HG03280 (cell line): ENCODE measurements around the gene ELMOD1.

Source experiments
- ATAC-seq: cut with Tn5 transposase; IDR thresholded peaks from one replicate; pipeline ENCODE4 v1.9.1; 2021; ENCODE audit warnings: mild to moderate bottlenecking, moderate library complexity; ENCODE audit not compliant: unreplicated experiment

The ELMOD1 gene

GRCh38 chr11:107683061-107683460, 92.1 kb downstream of the ELMOD1 start:
- no peak for ATAC-seq

- ATAC-seq: no peak
Measured at GRCh38 chr11:107683807-107684206, 92.9 kb downstream of the ELMOD1 start.

GRCh38 chr11:107688322-107688918, 97.5 kb downstream of the ELMOD1 start:
- no peak for ATAC-seq

- no peak for ATAC-seq
Measured at GRCh38 chr11:107689317-107690202, 98.6 kb downstream of the ELMOD1 start.

- no peak for ATAC-seq
Measured at GRCh38 chr11:107691000-107691750, 100.2 kb downstream of the ELMOD1 start.

- ATAC-seq: no peak
Measured at GRCh38 chr11:107695446-107695845, 104.5 kb downstream of the ELMOD1 start.

- no peak for ATAC-seq
Measured at GRCh38 chr11:107696140-107696539, 105.2 kb downstream of the ELMOD1 start.

GRCh38 chr11:107697291-107697690, 106.3 kb downstream of the ELMOD1 start:
- ATAC-seq: no peak

- ATAC-seq: no peak
Measured at GRCh38 chr11:107699371-107700285, 108.7 kb downstream of the ELMOD1 start.

- ATAC-seq: no peak
Measured at GRCh38 chr11:107702109-107702660, 111.2 kb downstream of the ELMOD1 start.

- ATAC-seq: no peak
Measured at GRCh38 chr11:107702723-107703122, 111.8 kb downstream of the ELMOD1 start.

- no peak for ATAC-seq
Measured at GRCh38 chr11:107704451-107704850, 113.5 kb downstream of the ELMOD1 start.

GRCh38 chr11:107705027-107705426, 114.1 kb downstream of the ELMOD1 start:
- ATAC-seq: no peak

- ATAC-seq: no peak
Measured at GRCh38 chr11:107706531-107706930, 115.6 kb downstream of the ELMOD1 start.

- ATAC-seq: no peak
Measured at GRCh38 chr11:107707215-107707671, 116.3 kb downstream of the ELMOD1 start.

GRCh38 chr11:107707807-107708206, 116.9 kb downstream of the ELMOD1 start:
- no peak for ATAC-seq

GRCh38 chr11:107708792-107709191, 117.8 kb downstream of the ELMOD1 start:
- no peak for ATAC-seq

GRCh38 chr11:107710301-107710700, 119.4 kb downstream of the ELMOD1 start:
- ATAC-seq: no peak

- ATAC-seq: no peak
Measured at GRCh38 chr11:107711861-107712755, 121.2 kb downstream of the ELMOD1 start, which contains the start of gene SLN. Gene SLN (minus strand): TSS chr11:107712056.
